Brain microvascular endothelial cell (primary cell): ENCODE results near the gene IL17RE.
A peak's percentile ranks its signal among the peaks of the same experiment; 100 is the strongest.

Experiments
- DNase-seq: peaks from one replicate; pipeline ENCODE4 v3.0.0-alpha.2; 2020
- H3K27ac ChIP-seq: fragments of 250-450 bp; sonication (Bioruptor Pico); 2 replicates; pipeline ENCODE4 v1.5.1; 2020; ENCODE audit warnings: mild to moderate bottlenecking, moderate library complexity
- H3K27me3 ChIP-seq: fragments of 250-450 bp; sonication (Bioruptor Pico); replicated peaks from 2 replicates; pipeline ENCODE4 v1.5.1; 2020; ENCODE audit warnings: mild to moderate bottlenecking
- H3K36me3 ChIP-seq: fragments of 250-450 bp; sonication (Bioruptor Pico); replicated peaks from 2 replicates; pipeline ENCODE4 v1.5.1; 2020; ENCODE audit warnings: mild to moderate bottlenecking
- H3K4me3 ChIP-seq: 2 replicates; pipeline ENCODE4 v1.5.1; 2011; ENCODE audit warnings: low read depth, mild to moderate bottlenecking, control low read depth, low read length, moderate library complexity
- in situ Hi-C: cut with HindIII; loops from 2 replicates; pipeline ENCODE4 v1.10.0; 2017; ENCODE audit warnings: low sequenced_read_pairs, low pct_ligation_motif_present
- TF ChIP-seq, protein P1 (sequence below): IDR thresholded peaks from 2 replicates; pipeline ENCODE4 v1.5.1; 2011; ENCODE audit warnings: low read depth, mild to moderate bottlenecking, moderate library complexity, low read length, control low read depth, inconsistent platforms; ENCODE audit errors: missing control alignments

IL17RE gene

DNA sequence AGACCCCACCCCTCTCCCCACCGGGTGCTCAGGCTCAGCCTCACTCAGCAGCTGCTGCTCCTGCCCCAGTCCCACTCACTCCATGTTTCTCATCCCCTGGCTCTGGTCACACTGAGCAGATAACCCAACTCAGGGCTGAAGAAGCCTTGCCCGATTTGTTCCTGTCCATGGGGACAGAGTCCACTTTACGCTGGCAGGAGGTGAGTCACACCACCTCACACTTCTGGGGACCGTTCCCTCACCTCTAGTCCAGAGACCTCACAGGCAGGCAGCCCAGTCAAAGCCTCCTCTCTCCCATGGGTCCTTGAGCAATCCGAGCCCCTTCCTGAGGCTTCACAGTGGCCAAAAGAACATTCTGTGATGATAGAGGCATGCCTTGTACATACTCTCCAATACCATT is 23.9 kb upstream of the IL17RE start:
- H3K4me3 ChIP-seq, result no peak overlapping the region
- no peak for DNase-seq
- no peaks in the 10 kb centered on the region for H3K36me3 ChIP-seq
- H3K27ac ChIP-seq, result no peak overlapping the region
- TF ChIP-seq, protein P1, sequence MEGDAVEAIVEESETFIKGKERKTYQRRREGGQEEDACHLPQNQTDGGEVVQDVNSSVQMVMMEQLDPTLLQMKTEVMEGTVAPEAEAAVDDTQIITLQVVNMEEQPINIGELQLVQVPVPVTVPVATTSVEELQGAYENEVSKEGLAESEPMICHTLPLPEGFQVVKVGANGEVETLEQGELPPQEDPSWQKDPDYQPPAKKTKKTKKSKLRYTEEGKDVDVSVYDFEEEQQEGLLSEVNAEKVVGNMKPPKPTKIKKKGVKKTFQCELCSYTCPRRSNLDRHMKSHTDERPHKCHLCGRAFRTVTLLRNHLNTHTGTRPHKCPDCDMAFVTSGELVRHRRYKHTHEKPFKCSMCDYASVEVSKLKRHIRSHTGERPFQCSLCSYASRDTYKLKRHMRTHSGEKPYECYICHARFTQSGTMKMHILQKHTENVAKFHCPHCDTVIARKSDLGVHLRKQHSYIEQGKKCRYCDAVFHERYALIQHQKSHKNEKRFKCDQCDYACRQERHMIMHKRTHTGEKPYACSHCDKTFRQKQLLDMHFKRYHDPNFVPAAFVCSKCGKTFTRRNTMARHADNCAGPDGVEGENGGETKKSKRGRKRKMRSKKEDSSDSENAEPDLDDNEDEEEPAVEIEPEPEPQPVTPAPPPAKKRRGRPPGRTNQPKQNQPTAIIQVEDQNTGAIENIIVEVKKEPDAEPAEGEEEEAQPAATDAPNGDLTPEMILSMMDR, result no peak
- in situ Hi-C loops, result no loop called here
- no peaks in the 10 kb centered on the region for H3K27me3 ChIP-seq

DNA sequence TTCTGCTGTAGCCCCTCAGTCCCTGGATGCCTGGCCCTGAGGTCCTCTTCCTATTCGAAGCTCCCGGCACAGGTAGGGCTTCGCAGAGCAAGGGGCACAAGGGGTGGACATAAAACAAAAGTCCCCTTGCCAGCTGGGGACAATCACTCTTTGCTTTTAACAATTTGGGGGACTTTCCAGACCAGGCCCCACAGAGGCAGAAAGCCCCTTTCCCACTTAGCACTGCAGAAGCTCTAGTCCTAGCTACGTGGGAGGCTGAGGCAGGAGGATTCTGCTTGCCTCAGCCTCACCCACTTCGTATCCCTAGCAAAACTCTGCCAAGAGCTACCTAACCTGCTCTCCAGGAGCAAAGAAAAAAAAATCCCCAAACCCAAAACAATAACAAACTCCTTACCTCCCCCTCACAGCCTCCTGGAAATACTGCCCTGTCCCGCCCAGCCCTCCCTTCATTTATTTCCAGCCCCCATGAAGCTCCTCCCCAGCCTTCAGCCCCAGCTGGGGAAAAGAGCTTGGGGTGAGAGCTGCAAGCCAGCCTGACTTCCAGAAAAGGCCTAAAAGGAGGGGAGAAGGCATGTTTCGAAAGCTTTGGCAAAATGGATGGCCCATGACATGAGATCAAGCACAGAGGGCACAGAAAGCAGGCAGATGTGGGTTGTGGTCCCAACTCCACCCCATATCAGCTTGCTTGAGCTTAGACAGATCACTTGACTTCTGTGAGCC is 22.7 kb upstream of the IL17RE start, which contains the start of gene CIDEC:
Gene CIDEC, minus strand, starts transcription at position 424 of the 720 bp plus-strand sequence. CDS start 1,767 bp downstream, outside the sequence.
- no peak for DNase-seq
- Histone ChIP-seq H3K36me3 (no peaks in the 10 kb centered on the region), H3K4me3 (no peak within 1 kb of the TSS), H3K27ac (no peak within 1 kb of the TSS), H3K27me3 (no peaks in the 10 kb centered on the region)
- TF ChIP-seq, protein P1, result no peak
- in situ Hi-C loops, result no loop called here

DNA sequence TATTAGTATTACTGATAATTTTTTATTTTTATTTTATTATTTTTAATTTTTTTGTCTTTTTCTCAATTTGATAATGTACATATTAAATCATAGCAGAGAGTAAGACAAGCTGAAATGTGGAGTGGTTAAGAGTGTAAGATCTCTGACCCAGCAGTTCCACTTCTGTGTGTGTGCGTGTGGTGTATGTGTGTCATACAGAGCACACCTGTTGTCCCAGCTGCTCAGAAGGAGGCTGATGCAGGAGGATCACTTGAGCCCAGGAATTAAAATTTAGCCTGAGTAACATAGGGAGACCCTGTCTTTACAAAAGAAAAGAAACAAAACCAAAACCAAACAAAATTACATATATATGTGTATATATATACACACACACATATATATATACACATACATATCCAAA is 21.2 kb upstream of the IL17RE start:
- DNase-seq, result no peak
- Histone ChIP-seq H3K4me3 (no peak overlapping the region), H3K27me3 (no peaks in the 10 kb centered on the region), H3K36me3 (no peaks in the 10 kb centered on the region), H3K27ac (no peak overlapping the region)
- TF ChIP-seq, protein P1, result no peak
- in situ Hi-C loops, result no loop called here

DNA sequence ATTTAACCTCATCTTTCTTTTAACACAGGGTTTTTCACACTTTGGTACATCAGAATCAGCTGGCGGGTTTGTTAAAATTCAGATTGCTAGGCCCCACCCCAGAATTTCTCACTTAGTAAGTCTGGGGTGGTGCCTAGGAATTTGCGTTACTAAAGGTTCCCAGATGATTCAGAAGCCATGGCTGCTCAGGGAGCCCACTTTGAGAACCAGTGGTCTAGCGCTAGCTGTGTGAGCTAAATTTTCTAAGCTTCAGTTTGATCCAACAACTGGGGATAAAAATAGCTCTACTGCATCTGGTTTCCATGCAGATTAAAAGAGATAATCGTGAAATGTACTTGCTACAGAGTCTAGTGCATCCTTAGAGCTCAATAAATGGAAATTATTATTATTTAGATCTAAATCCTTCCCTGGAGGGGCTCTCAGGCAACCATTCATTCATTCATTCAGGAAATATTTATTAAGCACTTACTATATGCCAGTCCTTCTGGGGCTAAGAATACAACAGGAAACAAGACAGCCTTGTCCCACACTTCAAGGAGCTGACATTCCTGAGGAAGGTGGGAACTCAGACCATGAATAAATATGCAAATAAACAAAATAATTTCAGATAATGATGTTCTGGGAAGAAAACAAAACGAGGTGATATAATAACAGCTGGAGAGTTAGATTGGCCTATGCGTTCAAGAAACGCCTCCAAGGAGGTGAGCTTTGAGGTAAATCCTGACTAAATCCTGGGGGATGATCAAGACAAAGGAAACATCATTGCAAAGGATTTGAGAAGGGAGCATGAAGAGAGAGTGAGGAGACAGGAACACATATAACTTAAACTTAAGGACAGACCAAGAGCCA is 18.7 kb upstream of the IL17RE start:
- TF ChIP-seq, protein P1, result no peak
- Histone ChIP-seq H3K4me3 (no peak overlapping the region), H3K36me3 (no peaks in the 10 kb centered on the region), H3K27ac (peak overlapping the region; percentile 82), H3K27me3 (no peaks in the 10 kb centered on the region)
- in situ Hi-C loops, result no loop called here
- DNase-seq, result peak; percentile 45

DNA sequence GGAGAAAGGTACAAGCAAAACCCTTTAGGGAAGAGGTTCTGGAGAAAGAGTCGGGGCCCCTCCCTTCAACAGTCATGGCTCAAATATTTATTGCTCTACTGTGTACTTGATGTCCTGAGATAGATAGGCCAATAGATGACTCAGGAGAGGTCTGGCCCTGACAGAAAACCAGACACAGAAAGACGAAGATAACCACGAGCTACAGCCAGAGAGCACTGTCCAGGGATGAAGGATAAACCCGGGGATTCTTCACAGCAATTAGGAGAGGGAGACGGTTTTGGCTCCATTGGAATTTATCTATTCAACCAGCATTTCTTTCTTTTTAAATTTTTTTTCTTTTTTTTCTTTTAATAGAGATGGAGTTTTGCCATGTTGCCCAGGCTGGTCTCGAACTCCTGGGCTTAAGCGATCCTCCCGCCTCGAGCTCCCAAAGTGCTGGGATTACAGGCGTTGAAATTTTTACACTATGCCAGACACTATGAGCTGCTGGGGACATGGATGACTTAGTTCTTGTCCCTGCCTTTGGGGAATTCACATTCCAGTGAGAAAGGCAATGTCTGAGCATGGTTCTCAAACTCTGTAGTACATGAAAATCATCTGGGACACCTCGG is 18.0 kb upstream of the IL17RE start:
- no peak overlapping the region for H3K4me3 ChIP-seq
- no peaks in the 10 kb centered on the region for H3K27me3 ChIP-seq
- peak overlapping the region; percentile 82 for H3K27ac ChIP-seq
- TF ChIP-seq, protein P1, result no peak
- no peaks in the 10 kb centered on the region for H3K36me3 ChIP-seq
- in situ Hi-C loops, result no loop called here
- peak; percentile 92 for DNase-seq
